Suppressor macrophage treated with lipopolysaccharide for 4 hours (primary cell): ENCODE data around the gene TMEM132D.

ENCODE experiments used
- DNase-seq: peaks from one replicate; pipeline ENCODE4 v3.0.0-alpha.2; 2020

The TMEM132D gene

GRCh38 chr12:129310346-129310745 is 593.5 kb downstream of the TMEM132D start:
- no peak for DNase-seq

DNA sequence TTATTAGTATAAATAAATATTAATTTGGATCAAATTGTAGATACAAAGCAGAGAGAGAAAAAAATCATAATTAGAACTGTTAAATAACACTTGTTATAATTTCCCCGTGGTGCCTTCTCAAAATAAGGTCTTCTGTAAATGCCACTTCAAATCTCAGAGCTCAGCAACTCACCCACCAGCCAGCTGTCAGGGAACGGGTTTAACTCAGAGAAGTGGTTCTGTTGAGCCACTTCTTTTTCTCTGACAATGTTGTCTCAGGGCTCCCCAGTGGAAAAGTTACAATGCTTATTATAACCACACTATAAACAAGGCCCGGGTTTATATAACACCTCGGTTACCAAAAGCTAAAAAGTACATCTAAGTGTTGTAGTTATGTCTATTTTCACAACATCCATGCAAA is 598.0 kb downstream of the TMEM132D start:
- no peak for DNase-seq

DNA sequence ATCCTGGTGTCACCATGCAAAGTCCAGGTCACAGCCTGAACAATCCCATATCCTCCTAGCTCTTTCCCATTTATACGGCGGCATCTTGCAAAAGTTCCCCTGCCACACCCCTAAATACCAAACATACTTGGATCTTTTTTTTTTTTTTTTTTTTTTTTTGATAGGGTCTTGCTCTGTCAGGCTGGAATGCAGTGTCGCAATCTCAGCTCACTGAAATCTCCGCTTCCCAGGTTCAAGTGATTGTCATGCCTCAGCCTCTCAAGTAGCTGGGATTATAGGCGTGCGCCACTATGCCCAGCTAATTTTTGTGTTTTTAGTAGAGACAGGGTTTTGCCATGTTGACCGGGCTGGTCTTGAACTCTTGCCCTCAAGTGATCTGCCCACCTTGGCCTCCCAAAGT is 599.3 kb downstream of the TMEM132D start:
- DNase-seq = no peak

- DNase-seq = no peak
Observed at GRCh38 chr12:129300011-129300410, 603.8 kb downstream of the TMEM132D start.

DNA sequence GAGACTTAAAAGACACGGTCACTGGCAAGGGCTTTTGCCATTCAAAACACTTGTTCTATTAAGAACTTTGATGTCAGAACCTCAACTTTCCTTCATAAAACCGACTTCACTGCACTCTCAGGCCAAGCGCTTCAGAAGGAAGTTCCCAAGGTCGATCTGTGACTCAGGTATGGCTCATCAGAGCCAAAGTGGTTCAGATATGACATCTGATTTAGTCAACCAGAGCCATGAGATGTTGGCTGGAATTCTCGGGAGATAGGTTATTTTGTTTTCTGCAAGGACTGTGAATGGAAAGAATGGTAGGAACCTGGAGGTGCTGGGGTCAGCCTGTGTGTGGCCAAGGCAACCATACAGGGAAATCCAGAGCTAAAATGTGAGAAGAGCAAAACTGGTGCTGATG is 604.9 kb downstream of the TMEM132D start:
- no peak for DNase-seq

GRCh38 chr12:129296671-129297070 is 607.2 kb downstream of the TMEM132D start:
- no peak for DNase-seq

GRCh38 chr12:129294868-129295267 is 609.0 kb downstream of the TMEM132D start:
- no peak for DNase-seq

DNA sequence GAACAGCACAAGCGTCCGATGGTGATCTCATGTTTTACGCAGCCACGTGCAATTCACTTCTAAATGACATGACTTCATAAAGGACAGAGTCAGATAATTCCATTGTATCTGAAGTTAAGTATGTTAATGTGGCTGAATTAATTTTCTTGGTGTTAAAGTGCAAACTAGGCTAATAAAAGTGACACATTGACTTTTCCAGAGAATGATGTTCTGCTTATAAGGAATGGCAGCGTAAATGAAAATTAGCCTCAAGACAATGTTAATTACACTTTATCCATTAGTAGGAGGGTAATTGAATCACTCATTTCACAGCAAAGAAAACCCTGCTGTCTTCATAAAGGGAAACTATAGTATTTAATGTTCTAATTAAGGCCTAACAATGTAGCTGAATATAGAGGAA is 624.1 kb downstream of the TMEM132D start:
- no peak for DNase-seq

DNA sequence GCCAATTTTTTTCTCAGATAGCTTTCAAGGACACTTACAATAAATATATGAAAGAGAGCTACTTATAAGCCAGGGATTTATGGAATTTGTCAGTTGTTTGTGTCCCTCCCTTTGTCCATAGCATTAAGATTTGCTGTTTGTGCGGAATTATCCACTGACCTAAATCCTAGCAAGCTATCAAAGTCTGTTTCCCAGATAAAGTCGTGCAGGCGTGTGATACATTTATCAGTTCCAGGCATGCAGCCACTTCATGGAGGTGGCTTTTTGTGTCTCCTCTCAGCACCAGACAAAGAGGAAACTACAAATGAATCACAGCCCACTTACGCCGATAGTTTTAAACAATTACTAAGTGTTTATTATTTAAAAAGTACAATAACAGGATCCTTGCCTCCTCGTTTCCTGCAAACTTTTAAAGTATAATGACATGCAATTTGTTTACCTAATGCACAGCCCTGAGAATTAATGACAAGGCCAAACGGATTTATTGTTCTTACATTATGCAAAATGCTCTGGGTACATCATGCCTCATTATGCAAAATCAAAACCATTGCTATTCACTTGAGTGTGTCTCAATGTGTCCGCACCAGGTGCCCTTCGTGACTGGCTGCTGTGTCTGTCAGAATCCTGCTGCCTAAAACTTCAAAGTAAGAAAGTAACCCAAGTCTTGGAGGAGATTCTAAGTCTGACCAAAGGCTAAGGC is 627.3 kb downstream of the TMEM132D start:
- no peak for DNase-seq

DNA sequence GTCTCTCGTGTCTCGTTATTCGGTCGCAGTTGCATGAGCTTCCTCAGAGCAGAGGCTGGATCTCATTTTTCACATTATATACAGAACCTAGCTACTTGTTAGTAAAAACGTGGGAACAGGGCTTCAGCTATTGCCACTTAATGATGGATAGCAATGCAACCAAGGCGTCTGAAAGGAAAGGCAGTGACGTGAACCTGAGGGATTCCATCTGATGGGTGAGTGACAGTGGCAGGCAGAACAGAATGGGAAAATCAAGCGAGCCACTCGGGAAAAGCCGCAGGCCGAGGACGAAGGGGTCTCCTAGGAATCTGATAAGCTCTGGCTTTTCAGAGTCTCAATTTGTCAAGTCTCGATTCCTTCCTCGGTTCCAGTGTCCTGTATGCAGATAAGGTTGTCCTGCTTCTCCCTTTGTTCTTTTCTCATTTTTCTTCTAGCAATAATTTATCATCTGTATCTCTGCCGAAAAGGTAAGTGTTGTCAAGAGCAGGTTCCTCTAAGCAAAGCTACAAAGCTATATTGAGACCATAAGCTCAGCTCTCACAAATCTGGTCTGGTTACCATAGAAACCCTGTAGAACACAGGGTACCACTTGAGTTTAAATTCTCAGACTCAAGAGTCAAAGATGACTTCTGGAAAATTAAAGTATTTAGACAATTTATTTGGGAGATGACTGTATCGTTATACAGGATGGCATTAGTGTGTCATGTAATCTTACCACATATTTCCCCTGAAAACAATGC is 633.9 kb downstream of the TMEM132D start:
- no peak for DNase-seq

DNA sequence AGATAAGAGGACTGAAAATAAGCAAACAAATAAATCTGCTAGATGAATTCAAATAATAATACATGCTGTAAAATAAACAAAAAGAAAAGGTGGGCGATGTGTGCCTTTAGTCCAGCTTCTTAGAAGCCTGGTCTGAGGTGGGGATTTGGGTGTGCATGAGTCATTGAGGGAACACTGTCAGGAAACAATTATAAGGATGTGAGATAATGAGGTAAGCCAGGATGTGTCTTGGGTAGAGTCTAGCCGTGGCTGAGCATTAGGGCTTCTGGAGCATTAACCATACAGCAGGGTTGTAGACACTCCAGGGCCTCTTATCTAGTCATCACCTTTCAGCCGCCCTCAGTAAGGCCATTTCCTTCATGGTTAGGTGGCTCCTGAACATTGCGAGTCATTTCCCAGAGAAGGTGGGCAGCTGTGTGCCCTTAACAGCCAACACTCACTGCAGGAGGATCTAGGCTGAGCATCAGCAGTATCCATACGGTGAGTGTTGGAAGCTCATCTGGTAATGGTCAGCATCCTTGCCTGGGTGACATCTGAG is 645.0 kb downstream of the TMEM132D start:
- no peak for DNase-seq

- DNase-seq = no peak
Observed at GRCh38 chr12:129257524-129257923, 646.3 kb downstream of the TMEM132D start.

DNA sequence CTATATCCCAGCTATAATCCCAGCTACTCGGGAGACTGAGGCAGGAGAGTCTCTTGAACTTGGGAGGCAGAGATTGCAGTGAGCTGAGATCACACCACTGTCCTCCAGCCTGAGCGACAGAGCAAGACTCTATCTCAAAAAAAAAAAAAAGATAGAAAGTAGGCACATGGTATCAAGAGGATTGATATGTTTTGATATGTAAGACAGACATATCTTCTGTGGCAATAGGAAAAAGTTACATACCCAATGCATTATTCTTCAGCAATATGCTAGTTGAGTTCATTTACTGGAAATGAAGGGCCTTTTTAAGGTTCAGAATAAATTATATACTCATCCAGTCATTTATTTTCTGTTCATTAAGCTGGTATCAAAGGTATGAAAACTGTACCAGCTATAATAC is 657.2 kb downstream of the TMEM132D start:
- DNase-seq = no peak

- DNase-seq = no peak
Observed at GRCh38 chr12:129245769-129246168, 658.1 kb downstream of the TMEM132D start.

DNA sequence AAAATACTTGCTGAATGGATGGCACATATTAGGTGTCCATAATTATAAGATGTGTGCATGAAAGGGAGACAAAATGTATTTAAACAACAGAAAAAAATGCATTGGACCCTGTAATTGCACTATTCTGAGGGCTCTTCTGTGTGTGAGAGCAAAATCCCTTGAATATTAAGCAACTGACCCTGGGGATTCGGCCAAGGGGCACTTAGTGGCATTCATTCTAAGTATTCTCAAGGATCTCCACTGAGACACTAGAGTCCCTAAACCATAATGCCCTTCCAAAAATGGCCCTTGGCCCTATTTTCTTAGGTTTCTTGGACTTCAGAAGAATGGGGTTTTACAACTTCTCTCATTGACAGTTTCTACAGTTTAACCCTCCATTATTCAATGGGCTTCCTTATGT is 662.0 kb downstream of the TMEM132D start:
- no peak for DNase-seq

GRCh38 chr12:129237881-129238280 is 665.9 kb downstream of the TMEM132D start:
- no peak for DNase-seq

DNA sequence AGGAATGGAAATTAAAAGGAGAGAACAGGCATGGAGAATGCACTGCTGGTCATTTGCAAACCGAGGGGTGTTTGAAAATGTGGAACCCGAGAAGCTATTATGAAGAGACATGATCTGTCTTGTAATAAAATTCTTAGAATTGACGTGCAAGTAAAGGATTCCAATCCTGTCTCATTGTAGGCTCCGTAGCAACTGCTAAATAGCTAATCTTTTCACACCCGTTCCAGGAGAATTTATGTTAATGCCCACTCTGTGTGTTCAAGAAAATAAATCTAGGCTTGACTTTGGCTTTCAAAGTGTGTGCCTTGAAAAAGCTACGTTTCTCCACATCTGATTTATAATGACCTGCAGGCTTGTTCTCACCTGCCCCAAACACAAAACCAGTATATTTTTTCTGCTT is 669.6 kb downstream of the TMEM132D start:
- no peak for DNase-seq

DNA sequence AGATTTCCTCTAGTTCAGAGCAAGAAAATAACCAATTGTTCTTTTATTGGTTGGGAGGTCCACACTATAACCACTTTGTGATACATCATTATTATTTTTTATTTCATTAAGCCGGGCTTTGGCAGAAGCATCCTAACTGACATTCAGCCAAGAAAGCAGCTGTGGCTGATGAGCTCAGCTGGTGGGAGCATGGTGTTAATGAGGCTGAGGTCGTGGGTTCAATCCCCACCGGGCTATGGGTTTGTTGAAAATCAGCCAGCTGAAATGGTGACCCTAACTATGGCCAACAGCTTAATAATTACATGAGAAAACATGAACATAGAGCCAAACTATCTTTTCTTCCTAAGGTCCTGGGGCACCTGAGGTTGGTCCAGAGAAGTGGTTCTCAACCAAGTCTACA is 672.3 kb downstream of the TMEM132D start:
- no peak for DNase-seq

- DNase-seq = no peak
Observed at GRCh38 chr12:129230995-129231394, 672.8 kb downstream of the TMEM132D start.

DNA sequence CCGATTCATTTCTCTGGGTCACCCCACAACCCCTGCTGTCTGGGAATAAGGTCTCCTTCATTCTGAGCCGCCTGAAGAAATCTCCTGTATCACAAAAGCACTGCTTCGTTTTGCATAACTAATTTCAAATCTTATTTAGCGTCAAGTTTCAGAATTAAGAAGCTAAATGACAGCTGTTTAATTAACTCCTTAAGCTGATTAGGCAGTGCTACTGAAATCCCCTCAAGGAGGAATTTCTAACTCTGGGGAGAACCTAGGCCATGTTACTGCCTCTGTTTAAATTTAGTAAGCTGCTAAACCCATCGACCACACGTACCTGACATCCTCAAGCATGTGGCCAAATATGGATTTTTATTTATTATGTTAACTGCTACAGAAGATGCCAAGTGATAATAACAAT is 677.0 kb downstream of the TMEM132D start:
- no peak for DNase-seq

DNA sequence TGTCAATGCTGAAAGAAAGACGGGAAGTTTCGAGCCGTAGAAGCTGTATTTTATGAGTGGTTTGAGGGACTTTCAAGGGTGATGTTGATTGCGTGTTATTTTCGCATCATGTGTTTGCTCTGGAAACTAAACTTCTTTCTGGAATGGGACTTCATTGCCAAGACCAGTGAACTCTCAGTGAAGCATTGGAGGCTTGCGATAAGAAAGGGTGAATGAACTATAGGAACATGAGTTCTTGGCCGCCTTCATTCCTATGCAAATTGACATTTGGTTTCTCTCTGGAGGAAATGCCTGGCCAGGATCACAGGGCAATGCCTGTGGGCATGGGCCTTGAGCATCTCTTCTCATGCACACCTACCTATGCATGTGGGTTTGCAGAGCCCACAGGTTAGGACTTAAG is 677.8 kb downstream of the TMEM132D start:
- no peak for DNase-seq

- DNase-seq = no peak
Observed at GRCh38 chr12:129215556-129215955, 688.3 kb downstream of the TMEM132D start.

DNA sequence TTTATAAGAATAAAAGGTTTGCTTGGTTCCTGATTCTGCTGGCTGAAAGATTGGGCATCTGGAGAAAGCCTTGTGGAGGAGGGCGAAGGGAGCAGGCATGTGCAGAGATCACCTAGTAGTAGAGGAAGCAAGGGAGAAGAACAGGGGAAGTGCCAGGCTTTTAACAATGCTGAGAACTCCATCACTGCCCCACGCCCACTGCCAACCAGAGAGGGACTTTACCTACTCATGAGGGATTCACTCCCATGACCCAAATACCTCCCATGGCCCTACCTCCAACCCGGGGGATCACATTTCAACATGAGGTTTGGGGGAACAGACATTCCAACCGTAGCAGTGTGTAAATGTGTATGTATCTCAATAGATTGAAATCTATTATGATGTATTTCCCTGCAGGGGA is 690.3 kb downstream of the TMEM132D start:
- no peak for DNase-seq

DNA sequence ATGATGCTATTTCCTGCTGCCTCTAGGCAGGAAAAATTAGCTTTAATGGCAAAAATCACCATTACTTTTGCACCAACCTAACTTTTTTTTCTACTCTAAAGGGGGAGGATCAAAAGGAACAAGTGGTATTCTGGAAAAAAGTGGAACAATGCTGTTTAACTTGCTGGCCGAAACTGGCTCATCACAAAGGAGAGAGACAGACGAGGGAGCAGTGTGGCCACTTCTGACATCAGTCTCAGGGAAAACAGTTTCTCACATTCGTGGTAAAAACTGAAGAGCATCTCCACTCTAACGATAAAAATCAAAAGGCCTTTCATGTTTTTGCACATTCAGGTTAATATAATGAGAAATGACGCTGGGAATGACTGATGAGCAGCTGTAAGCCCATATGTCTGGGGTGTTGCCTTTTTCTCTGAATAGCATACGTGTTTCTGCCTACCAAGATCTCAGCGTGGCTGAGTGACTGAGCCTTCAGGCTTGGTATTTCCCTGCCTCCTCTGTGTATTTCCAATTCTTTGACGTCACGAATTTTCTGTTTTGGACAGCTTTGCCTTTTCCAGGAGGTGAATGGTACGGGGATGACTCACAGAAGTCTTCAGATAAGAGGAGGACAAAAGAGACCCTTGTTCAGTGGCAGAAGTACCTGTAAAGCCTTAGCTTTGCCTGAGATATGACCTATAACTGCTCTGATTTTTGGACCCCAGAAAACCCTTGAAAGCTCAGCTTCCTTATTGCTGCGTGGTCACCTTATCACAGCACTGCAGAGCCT is 691.8 kb downstream of the TMEM132D start:
- no peak for DNase-seq
